ENCODE measurements around the gene PCP4.
"Not testable (repeated sequence)": the region's sequence is repeated elsewhere in the genome, so short reads cannot be mapped to it uniquely, and the experiment has no call there.

The PCP4 gene

GRCh38 chr21:39866093-39866492 lies 1.1 kb upstream of the PCP4 start:
- DNase-seq, result no peak

- no peak for DNase-seq
Observed at GRCh38 chr21:39869141-39869818, 2.0 kb downstream of the PCP4 start.

- DNase-seq, result no peak
Observed at GRCh38 chr21:39873687-39874086, 6.4 kb downstream of the PCP4 start.

GRCh38 chr21:39874206-39874605 lies 7.0 kb downstream of the PCP4 start:
- no peak for DNase-seq

GRCh38 chr21:39874759-39875158 lies 7.5 kb downstream of the PCP4 start:
- no peak for DNase-seq

- no peak for DNase-seq
Observed at GRCh38 chr21:39881661-39882060, 14.4 kb downstream of the PCP4 start.

- no peak for DNase-seq
Observed at GRCh38 chr21:39882151-39882838, 15.1 kb downstream of the PCP4 start.

- DNase-seq, result no peak
Observed at GRCh38 chr21:39882839-39883195, 15.6 kb downstream of the PCP4 start.

GRCh38 chr21:39885119-39885848 lies 18.0 kb downstream of the PCP4 start:
- DNase-seq, result no peak

- DNase-seq, result no peak
Observed at GRCh38 chr21:39888848-39889247, 21.6 kb downstream of the PCP4 start.

GRCh38 chr21:39891111-39891510 lies 23.9 kb downstream of the PCP4 start:
- no peak for DNase-seq

- not testable (repeated sequence) for DNase-seq
Observed at GRCh38 chr21:39891863-39892262, 24.6 kb downstream of the PCP4 start.

GRCh38 chr21:39900491-39900890 lies 33.3 kb downstream of the PCP4 start:
- DNase-seq, result no peak

GRCh38 chr21:39900911-39901310 lies 33.7 kb downstream of the PCP4 start:
- no peak for DNase-seq

- no peak for DNase-seq
Observed at GRCh38 chr21:39902986-39903385, 35.7 kb downstream of the PCP4 start.

GRCh38 chr21:39904457-39904856 lies 37.2 kb downstream of the PCP4 start:
- DNase-seq, result no peak

- DNase-seq, result no peak
Observed at GRCh38 chr21:39908265-39908923, 41.2 kb downstream of the PCP4 start.

GRCh38 chr21:39911286-39912199 lies 44.3 kb downstream of the PCP4 start:
- no peak for DNase-seq

GRCh38 chr21:39913706-39914305 lies 46.6 kb downstream of the PCP4 start:
- DNase-seq, result no peak

GRCh38 chr21:39915881-39916280 lies 48.6 kb downstream of the PCP4 start:
- DNase-seq, result no peak

GRCh38 chr21:39918558-39918957 lies 51.3 kb downstream of the PCP4 start:
- no peak for DNase-seq

- no peak for DNase-seq
Observed at GRCh38 chr21:39923476-39923875, 56.2 kb downstream of the PCP4 start.
